NCI-H345 treated with DMSO at 0.1 percent for 48 hours (cell line): ENCODE data around the gene ARHGDIG.

Experiments used
- DNase-seq: peaks from one replicate; lab custom pipeline; 2025; ENCODE audit not compliant: unreplicated experiment; lab: John Stamatoyannopoulos, UW

The ARHGDIG gene

GRCh38 chr16:279531-279930 is 860 bp upstream of the ARHGDIG start:
- DNase-seq: no peak

- DNase-seq: no peak
Observed at GRCh38 chr16:280005-280460, 358 bp upstream of the ARHGDIG start.

- DNase-seq: no peak
Observed at GRCh38 chr16:280991-281659, 734 bp downstream of the ARHGDIG start.

- DNase-seq: no peak
Observed at GRCh38 chr16:281660-282255, 1.4 kb downstream of the ARHGDIG start.

GRCh38 chr16:282491-282890 is 2.1 kb downstream of the ARHGDIG start:
- no peak for DNase-seq

- no peak for DNase-seq
Observed at GRCh38 chr16:283033-283805, 2.8 kb downstream of the ARHGDIG start, which contains the start of gene PDIA2. Gene PDIA2 (plus strand): TSS chr16:283164. CDS start chr16:283170, 6 bp downstream.

GRCh38 chr16:284204-285120 is 4.1 kb downstream of the ARHGDIG start:
- no peak for DNase-seq

- no peak for DNase-seq
Observed at GRCh38 chr16:285146-286055, 5.0 kb downstream of the ARHGDIG start.

- no peak for DNase-seq
Observed at GRCh38 chr16:286491-287297, 6.3 kb downstream of the ARHGDIG start.

- DNase-seq: peak; percentile 65
Observed at GRCh38 chr16:287298-287811, 7.0 kb downstream of the ARHGDIG start.

GRCh38 chr16:287981-288920 is 7.9 kb downstream of the ARHGDIG start:
- DNase-seq: no peak

GRCh38 chr16:289395-289997 is 9.1 kb downstream of the ARHGDIG start:
- no peak for DNase-seq

- no peak for DNase-seq
Observed at GRCh38 chr16:290015-290680, 9.8 kb downstream of the ARHGDIG start.

- DNase-seq: no peak
Observed at GRCh38 chr16:290681-291405, 10.5 kb downstream of the ARHGDIG start.

GRCh38 chr16:291539-291938 is 11.1 kb downstream of the ARHGDIG start:
- no peak for DNase-seq
